Neural progenitor cell (in vitro differentiated cells): ENCODE data around the gene CEACAM5.

Experiments used
- CTCF ChIP-seq: fragments of 200-600 bp; sonication (generic); IDR thresholded peaks from 2 replicates; pipeline ENCODE4 v1.5.1; 2017; ENCODE audit warnings: antibody characterized with exemption, mild to moderate bottlenecking
- EZH2 ChIP-seq: fragments of 200-600 bp; sonication (generic); IDR thresholded peaks from 2 replicates; pipeline ENCODE4 v1.6.1; 2017; ENCODE audit warnings: antibody characterized with exemption, mild to moderate bottlenecking, moderate library complexity

- TF ChIP-seq CTCF = no peak
- TF ChIP-seq EZH2 = no peak
Measured at GRCh38 chr19:41698746-41699230, 9.6 kb upstream of the CEACAM5 start.
